Measurements from ENCODE around the gene ZNF366. TPM values are rescaled to one million over a fixed set of nuclear protein-coding genes. Genes with fewer than 3 reads are reported as not detected.

The ZNF366 gene
- total RNA-seq, 2 donors from 2014 or later = under 0.01 to 1.8 TPM

GRCh38 chr5:72434781-72435437, 72.3 kb downstream of the ZNF366 start:
- no peak for TF ChIP-seq CTCF (IDR thresholded peaks at IDR 0.05)
- no peak for TF ChIP-seq POLR2A (IDR thresholded peaks at IDR 0.05)
- intact Hi-C loops (cut with DNase I) = no loop called here
- Histone ChIP-seq H3K27ac (no peak overlapping the region), H3K4me1 (peaks cover 4% of the 10 kb centered on the region), H3K36me3 (replicated peaks in 1 of 2; ENCODE audit: insufficient read depth in 1 of 2, low read depth in 2 of 2) (no peaks in the 10 kb centered on the region), H3K4me3 (no peak overlapping the region), H3K9me3 (no peaks in the 10 kb centered on the region), H3K27me3 (no peaks in the 10 kb centered on the region)
- ATAC-seq = no peak
- DNase-seq = no peak
- WGBS, 2 donors = 67 to 79% methylated on average over 3 of the region's 3 CpGs

GRCh38 chr5:72434056-72434780, 73.0 kb downstream of the ZNF366 start:
- no peak overlapping the region for H3K4me3 ChIP-seq
- H3K4me1 ChIP-seq = no peaks in the 10 kb centered on the region
- intact Hi-C loops (cut with DNase I) = no loop called here
- DNase-seq (no peak), ATAC-seq (no peak)
- H3K27ac ChIP-seq = no peak overlapping the region
- no peaks in the 10 kb centered on the region for H3K27me3 ChIP-seq
- no peaks in the 10 kb centered on the region for H3K9me3 ChIP-seq
- no peaks in the 10 kb centered on the region for H3K36me3 ChIP-seq (replicated peaks in 1 of 2; ENCODE audit: insufficient read depth in 1 of 2, low read depth in 2 of 2)
- no peak for TF ChIP-seq POLR2A (IDR thresholded peaks at IDR 0.05)
- TF ChIP-seq CTCF (IDR thresholded peaks at IDR 0.05) = no peak
- WGBS, 2 donors = 62 to 66% methylated on average over 5 of the region's 5 CpGs

- Histone ChIP-seq H3K9me3 (no peaks in the 10 kb centered on the region), H3K27ac (no peak overlapping the region), H3K27me3 (no peaks in the 10 kb centered on the region), H3K36me3 (replicated peaks in 1 of 2; ENCODE audit: insufficient read depth in 1 of 2, low read depth in 2 of 2) (no peaks in the 10 kb centered on the region), H3K4me3 (no peak overlapping the region), H3K4me1 (no peaks in the 10 kb centered on the region)
- TF ChIP-seq CTCF (IDR thresholded peaks at IDR 0.05) (no peak), POLR2A (IDR thresholded peaks at IDR 0.05) (no peak)
- no peak for DNase-seq
- 45 to 59% methylated on average over 1 of the region's 1 CpG for WGBS, 2 donors
- intact Hi-C loops (cut with DNase I) = no loop called here
- no peak for ATAC-seq
Observed at GRCh38 chr5:72433522-72433921, 73.7 kb downstream of the ZNF366 start.

- Histone ChIP-seq H3K4me1 (peaks cover 9% of the 10 kb centered on the region), H3K27ac (no peak overlapping the region), H3K4me3 (no peak overlapping the region), H3K27me3 (no peaks in the 10 kb centered on the region), H3K9me3 (no peaks in the 10 kb centered on the region), H3K36me3 (replicated peaks in 1 of 2; ENCODE audit: insufficient read depth in 1 of 2, low read depth in 2 of 2) (no peaks in the 10 kb centered on the region)
- TF ChIP-seq CTCF (IDR thresholded peaks at IDR 0.05) = no peak
- no peak for TF ChIP-seq POLR2A (IDR thresholded peaks at IDR 0.05)
- intact Hi-C loops (cut with DNase I) = no loop called here
- ATAC-seq (no peak), DNase-seq (no peak)
- 60 to 77% methylated on average over 1 of the region's 1 CpG for WGBS, 2 donors
Observed at GRCh38 chr5:72428669-72429068, 78.5 kb downstream of the ZNF366 start.
